AG04449 (cell line): ENCODE data around the gene MED31.
"Not testable (repeated sequence)": the region's sequence is repeated elsewhere in the genome, so short reads cannot be mapped to it uniquely, and the experiment has no call there.

Source experiments
- CTCF ChIA-PET: fragments of 350-600 bp; formaldehyde crosslinking; extraction: SDS; loops from one replicate; lab custom pipeline; 2021; ENCODE audit warnings: antibody characterized with exemption; lab: Yijun Ruan, JAX
- POLR2A ChIA-PET: fragments of 400-600, 350-600 bp; formaldehyde crosslinking; extraction: SDS; loops from one replicate; lab custom pipeline; 2020; ENCODE audit warnings: antibody characterized with exemption, inconsistent platforms; lab: Yijun Ruan, JAX
- DNase-seq: peaks from one replicate; pipeline ENCODE4 v3.0.0-alpha.2; 2010; ENCODE audit warnings: low read depth, low spot score
- H3K4me3 ChIP-seq: 2 replicates; pipeline ENCODE4 v1.5.1; 2011; ENCODE audit warnings: low read depth, mild to moderate bottlenecking, control low read depth, low read length
- CTCF ChIP-seq: IDR thresholded peaks from one replicate; pipeline ENCODE4 v1.5.1; 2011; ENCODE audit warnings: mild to moderate bottlenecking, moderate library complexity, low read length, control low read depth, inconsistent platforms; ENCODE audit not compliant: insufficient read depth; ENCODE audit errors: missing control alignments

The MED31 gene

GRCh38 chr17:6668727-6669425 is 17.5 kb upstream of the MED31 start:
- no peak for DNase-seq
- CTCF ChIA-PET = interaction anchor here (0.7 to 4.9 kb wide), 7 partner anchors 174 to 353 kb away, joined by 3 to 55 read pairs (median 7); no protein-coding TSS in a partner anchor
- H3K4me3 ChIP-seq = no peak overlapping the region
- POLR2A ChIA-PET = no interaction called here
- no peak for TF ChIP-seq CTCF

- ChIA-PET POLR2A (no interaction called here), CTCF (interaction anchor here (1.2 to 4.9 kb wide), 4 partner anchors 15 to 334 kb away, joined by 5 to 55 read pairs (median 30); no protein-coding TSS in a partner anchor)
- DNase-seq = no peak
- TF ChIP-seq CTCF = no peak
- no peak overlapping the region for H3K4me3 ChIP-seq
Measured at GRCh38 chr17:6668219-6668618, 16.8 kb upstream of the MED31 start.

- DNase-seq = no peak
- ChIA-PET CTCF (interaction anchor here (0.9 to 4.9 kb wide), 10 partner anchors 9 to 354 kb away, joined by 5 to 55 read pairs (median 11); no protein-coding TSS in a partner anchor), POLR2A (no interaction called here)
- no peak overlapping the region for H3K4me3 ChIP-seq
- no peak for TF ChIP-seq CTCF
Measured at GRCh38 chr17:6667516-6667915, 16.1 kb upstream of the MED31 start.

- TF ChIP-seq CTCF = no peak
- POLR2A ChIA-PET = interaction anchor here (1.0 kb wide), 1 partner anchor 10 kb away, joined by 3 read pairs; no protein-coding TSS in a partner anchor
- CTCF ChIA-PET = interaction anchor here (0.6 to 4.9 kb wide), 24 partner anchors 9 to 355 kb away, joined by 3 to 55 read pairs (median 4); no protein-coding TSS in a partner anchor
- no peak for DNase-seq
- no peak overlapping the region for H3K4me3 ChIP-seq
Measured at GRCh38 chr17:6666557-6666956, 15.2 kb upstream of the MED31 start.

- peak; percentile 92 for TF ChIP-seq CTCF
- POLR2A ChIA-PET = interaction anchor here (1.0 kb wide), 1 partner anchor 10 kb away, joined by 3 read pairs; no protein-coding TSS in a partner anchor
- DNase-seq = no peak
Measured at GRCh38 chr17:6666077-6666521, 14.7 kb upstream of the MED31 start.

GRCh38 chr17:6663200-6663599 is 11.8 kb upstream of the MED31 start:
- CTCF ChIA-PET = interaction anchor here (1.2 to 3.7 kb wide), 7 partner anchors 10 to 352 kb away, joined by 3 to 32 read pairs (median 5); no protein-coding TSS in a partner anchor
- H3K4me3 ChIP-seq, DNase-seq, POLR2A ChIA-PET: not testable (repeated sequence)

More at GRCh38 chr17:6666077-6666521, 14.7 kb upstream of the MED31 start:
- H3K4me3 ChIP-seq = no peak overlapping the region
- CTCF ChIA-PET = interaction anchor here (0.6 to 4.9 kb wide), 25 partner anchors 8 to 355 kb away, joined by 3 to 55 read pairs (median 4); no protein-coding TSS in a partner anchor
